Endothelial cell (in vitro differentiated cells): ENCODE measurements around the gene CALCR. TPM values are rescaled to one million over a fixed set of nuclear protein-coding genes. Genes with fewer than 3 reads are reported as not detected.

Experiments used
- DNase-seq: peaks from one replicate; pipeline ENCODE4 v3.0.0; 2021; ENCODE audit warnings: low spot score
- H3K27ac Mint-ChIP-seq: one replicate; pipeline ENCODE4 v1.8.0; 2021; ENCODE audit warnings: mixed read lengths, inconsistent platforms; ENCODE audit not compliant: unreplicated experiment
- H3K27me3 Mint-ChIP-seq: one replicate; pipeline ENCODE4 v1.8.0; 2021; ENCODE audit warnings: mild to moderate bottlenecking, moderate library complexity, mixed read lengths, inconsistent platforms; ENCODE audit not compliant: unreplicated experiment
- H3K36me3 Mint-ChIP-seq: one replicate; pipeline ENCODE4 v1.8.0; 2021; ENCODE audit warnings: mild to moderate bottlenecking, low read depth, mixed read lengths, inconsistent platforms; ENCODE audit not compliant: unreplicated experiment
- H3K4me1 Mint-ChIP-seq: one replicate; pipeline ENCODE4 v1.8.0; 2021; ENCODE audit warnings: mild to moderate bottlenecking, mixed read lengths, inconsistent platforms; ENCODE audit not compliant: unreplicated experiment
- H3K4me3 Mint-ChIP-seq: one replicate; pipeline ENCODE4 v1.8.0; 2021; ENCODE audit warnings: mild to moderate bottlenecking, mixed read lengths, inconsistent platforms; ENCODE audit not compliant: unreplicated experiment
- H3K9me3 Mint-ChIP-seq: one replicate; pipeline ENCODE4 v1.8.0; 2021; ENCODE audit warnings: mixed read lengths, inconsistent platforms; ENCODE audit not compliant: unreplicated experiment
- total RNA-seq: library from RNA; stranded (reverse); fragmentation: NEBNext Ultra II Directional; extraction: Animal tissue kit (Norgen Biotek cat#: 25700); gene quantifications from one replicate; pipeline ENCODE4 v1.2.1, GENCODE V29; 2021; ENCODE audit not compliant: unreplicated experiment
- TF ChIP-seq, protein P1 (sequence below): fragments of 200-600 bp; sonication (generic); IDR thresholded peaks from one replicate; pipeline ENCODE4 v1.5.0; 2021; ENCODE audit warnings: antibody characterized with exemption; ENCODE audit not compliant: unreplicated experiment

CALCR gene
- total RNA-seq, 1 donor from 2014 or later: 0.62 TPM

DNA sequence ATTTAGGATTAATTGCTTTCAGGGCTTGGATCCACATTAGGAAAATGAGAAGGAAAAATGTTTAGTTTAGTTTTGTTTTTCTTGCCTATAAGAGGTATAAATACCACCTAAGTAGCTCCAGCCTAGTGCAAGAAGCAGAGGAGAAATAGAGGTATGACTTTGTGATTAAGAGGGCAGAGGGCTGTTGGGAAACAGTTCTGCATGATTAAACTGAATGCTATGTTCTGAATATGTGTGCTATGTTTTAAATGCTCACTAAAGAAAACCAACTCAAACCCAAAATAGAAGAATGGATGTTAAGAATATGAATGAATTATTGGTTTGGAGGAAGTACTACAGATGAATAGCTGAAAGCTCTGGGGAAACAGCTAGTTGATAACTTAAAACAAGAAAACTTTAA lies 7.6 kb downstream of the CALCR start:
- H3K36me3 Mint-ChIP-seq: no peaks in the 10 kb centered on the region
- no peaks in the 10 kb centered on the region for H3K27me3 Mint-ChIP-seq
- H3K4me3 Mint-ChIP-seq: no peak overlapping the region
- TF ChIP-seq, protein P1, sequence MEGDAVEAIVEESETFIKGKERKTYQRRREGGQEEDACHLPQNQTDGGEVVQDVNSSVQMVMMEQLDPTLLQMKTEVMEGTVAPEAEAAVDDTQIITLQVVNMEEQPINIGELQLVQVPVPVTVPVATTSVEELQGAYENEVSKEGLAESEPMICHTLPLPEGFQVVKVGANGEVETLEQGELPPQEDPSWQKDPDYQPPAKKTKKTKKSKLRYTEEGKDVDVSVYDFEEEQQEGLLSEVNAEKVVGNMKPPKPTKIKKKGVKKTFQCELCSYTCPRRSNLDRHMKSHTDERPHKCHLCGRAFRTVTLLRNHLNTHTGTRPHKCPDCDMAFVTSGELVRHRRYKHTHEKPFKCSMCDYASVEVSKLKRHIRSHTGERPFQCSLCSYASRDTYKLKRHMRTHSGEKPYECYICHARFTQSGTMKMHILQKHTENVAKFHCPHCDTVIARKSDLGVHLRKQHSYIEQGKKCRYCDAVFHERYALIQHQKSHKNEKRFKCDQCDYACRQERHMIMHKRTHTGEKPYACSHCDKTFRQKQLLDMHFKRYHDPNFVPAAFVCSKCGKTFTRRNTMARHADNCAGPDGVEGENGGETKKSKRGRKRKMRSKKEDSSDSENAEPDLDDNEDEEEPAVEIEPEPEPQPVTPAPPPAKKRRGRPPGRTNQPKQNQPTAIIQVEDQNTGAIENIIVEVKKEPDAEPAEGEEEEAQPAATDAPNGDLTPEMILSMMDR: no peak
- no peak overlapping the region for H3K27ac Mint-ChIP-seq
- no peaks in the 10 kb centered on the region for H3K4me1 Mint-ChIP-seq
- DNase-seq: no peak
- H3K9me3 Mint-ChIP-seq: no peaks in the 10 kb centered on the region

- H3K4me3 Mint-ChIP-seq: no peak overlapping the region
- no peaks in the 10 kb centered on the region for H3K27me3 Mint-ChIP-seq
- no peak overlapping the region for H3K27ac Mint-ChIP-seq
- no peaks in the 10 kb centered on the region for H3K9me3 Mint-ChIP-seq
- DNase-seq: no peak
- no peaks in the 10 kb centered on the region for H3K36me3 Mint-ChIP-seq
- H3K4me1 Mint-ChIP-seq: peaks cover 15% of the 10 kb centered on the region
- TF ChIP-seq, protein P1: no peak
Measured at GRCh38 chr7:93563584-93563983, 10.9 kb downstream of the CALCR start.

- no peaks in the 10 kb centered on the region for H3K9me3 Mint-ChIP-seq
- H3K27me3 Mint-ChIP-seq: no peaks in the 10 kb centered on the region
- H3K4me1 Mint-ChIP-seq: peaks cover 15% of the 10 kb centered on the region
- H3K27ac Mint-ChIP-seq: no peak overlapping the region
- no peak for DNase-seq
- no peak overlapping the region for H3K4me3 Mint-ChIP-seq
- H3K36me3 Mint-ChIP-seq: no peaks in the 10 kb centered on the region
- TF ChIP-seq, protein P1: no peak
Measured at GRCh38 chr7:93562936-93563335, 11.6 kb downstream of the CALCR start.

DNA sequence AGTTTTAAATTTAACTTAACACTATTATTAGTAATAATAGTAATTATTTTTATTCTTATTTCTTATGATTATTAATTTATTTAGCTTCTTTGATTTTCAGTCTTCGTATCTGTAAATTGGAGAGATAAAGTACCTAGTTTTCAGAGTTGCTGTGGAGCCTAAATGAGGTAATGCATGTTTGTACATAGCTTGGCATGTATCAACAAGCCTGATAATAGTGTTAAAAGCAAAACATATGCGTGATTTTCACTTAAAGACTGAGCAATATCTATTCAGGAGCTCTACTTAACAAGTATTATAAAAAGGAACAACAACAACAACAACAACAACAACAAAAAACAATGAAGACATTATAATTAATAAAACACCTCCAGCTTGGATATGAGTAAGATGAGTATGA lies 12.4 kb downstream of the CALCR start:
- H3K4me1 Mint-ChIP-seq: peaks cover 15% of the 10 kb centered on the region
- TF ChIP-seq, protein P1: no peak
- no peak overlapping the region for H3K27ac Mint-ChIP-seq
- no peaks in the 10 kb centered on the region for H3K9me3 Mint-ChIP-seq
- DNase-seq: no peak
- no peaks in the 10 kb centered on the region for H3K27me3 Mint-ChIP-seq
- H3K36me3 Mint-ChIP-seq: no peaks in the 10 kb centered on the region
- no peak overlapping the region for H3K4me3 Mint-ChIP-seq

DNA sequence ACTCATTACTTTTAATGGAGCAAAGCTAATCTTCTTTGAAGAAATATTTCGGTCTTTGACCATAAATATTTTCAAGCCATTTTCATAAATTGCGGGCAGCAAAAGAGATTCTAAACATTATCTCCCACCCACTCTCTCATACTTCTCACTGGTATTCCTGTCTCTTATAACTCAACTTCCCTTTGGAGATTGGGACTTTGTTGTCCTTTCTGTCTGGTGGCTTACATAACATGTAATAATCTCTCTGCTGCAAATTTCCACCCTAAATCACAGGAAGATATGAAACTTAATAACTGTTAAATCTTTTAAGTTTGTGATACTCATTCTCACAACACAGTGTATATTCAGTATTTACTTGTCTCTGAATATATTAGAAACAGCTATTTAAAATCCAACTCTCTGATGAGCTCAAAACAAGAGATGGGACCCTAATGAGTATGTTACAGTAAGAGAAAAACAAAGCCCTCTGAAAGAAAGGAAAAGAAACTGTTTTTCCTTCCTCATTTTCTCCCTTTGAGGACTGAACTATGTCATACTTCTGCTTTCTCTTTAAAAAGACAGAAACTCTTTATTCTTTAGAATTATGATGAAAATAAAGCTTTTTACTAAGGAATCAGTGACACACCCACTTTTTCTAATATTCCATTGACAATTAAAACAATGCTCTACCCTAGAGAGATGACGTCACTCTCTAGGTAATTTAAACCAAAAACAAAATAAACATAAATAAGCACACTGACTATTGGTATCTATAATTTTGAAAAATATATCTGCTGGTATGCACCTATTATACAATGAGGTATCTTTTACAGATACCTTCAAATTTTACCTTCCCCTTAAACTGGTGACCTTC lies 14.7 kb downstream of the CALCR start:
- no peaks in the 10 kb centered on the region for H3K9me3 Mint-ChIP-seq
- peaks cover 15% of the 10 kb centered on the region for H3K4me1 Mint-ChIP-seq
- TF ChIP-seq, protein P1: no peak
- DNase-seq: no peak
- no peak overlapping the region for H3K4me3 Mint-ChIP-seq
- no peak overlapping the region for H3K27ac Mint-ChIP-seq
- H3K36me3 Mint-ChIP-seq: no peaks in the 10 kb centered on the region
- no peaks in the 10 kb centered on the region for H3K27me3 Mint-ChIP-seq
